Transverse colon (tissue), 4 donors: ENCODE measurements around the gene ZBTB8OS.
"Not testable (repeated sequence)": the region's sequence is repeated elsewhere in the genome, so short reads cannot be mapped to it uniquely, and the experiment has no call there.

Experiments used
- CTCF ChIP-seq, 5 experiments: fragments of 200-600 bp in 3 of 5; fragments of 450-650 bp in 2 of 5; sonication (generic) in 3 of 5; IDR thresholded peaks; 1 replicate in 2 of 5; 2 replicates in 3 of 5; pipeline ENCODE4 v1.5.1; 2016 to 2017; ENCODE audit warnings: antibody characterized with exemption in 5 of 5, inconsistent platforms in 3 of 5, mild to moderate bottlenecking in 2 of 5, moderate library complexity in 1 of 5
- EP300 ChIP-seq: sonication (generic); formaldehyde crosslinking; IDR thresholded peaks from one replicate; pipeline ENCODE4 v1.6.1; 2017; ENCODE audit warnings: antibody characterized with exemption, low read depth
- POLR2A ChIP-seq: fragments of 450-650 bp; IDR thresholded peaks from one replicate; pipeline ENCODE4 v1.6.1; 2016; ENCODE audit warnings: antibody characterized with exemption, mild to moderate bottlenecking, moderate library complexity
- POLR2AphosphoS5 ChIP-seq, 3 donors: sonication (generic); formaldehyde crosslinking; IDR thresholded peaks; one replicate each; pipeline ENCODE4 v1.6.1; 2016; ENCODE audit warnings: antibody characterized with exemption in 3 of 3

DNA sequence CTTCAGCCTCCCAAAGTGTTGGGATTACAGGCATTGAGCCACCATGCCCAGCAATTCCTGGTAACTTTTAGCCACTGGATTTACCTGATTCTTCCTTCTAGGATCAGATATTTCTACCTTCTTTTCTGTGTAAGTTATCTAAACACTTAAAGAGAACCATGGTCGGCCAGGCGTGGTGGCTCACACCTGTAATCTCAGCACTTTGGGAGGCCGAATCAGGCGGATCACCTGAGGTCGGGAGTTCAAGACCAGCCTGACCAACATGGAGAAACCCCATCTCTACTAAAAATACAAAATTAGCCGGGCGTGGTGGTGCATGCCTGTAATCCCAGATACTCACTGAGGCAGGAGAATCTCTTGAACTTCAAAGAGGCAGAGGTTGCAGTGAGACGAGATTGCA lies 46.6 kb upstream of the ZBTB8OS start:
- not testable (repeated sequence) for TF ChIP-seq CTCF (IDR thresholded peaks at IDR 0.05); POLR2AphosphoS5 (IDR thresholded peaks at IDR 0.05); POLR2A; EP300
